GM12801 (cell line): ENCODE results near the gene CDK15.

Source experiments
- CTCF ChIP-seq: IDR thresholded peaks from one replicate; pipeline ENCODE4 v1.5.1; 2011; ENCODE audit warnings: control low read depth; ENCODE audit not compliant: insufficient read length; ENCODE audit errors: extremely low read depth

The CDK15 gene

GRCh38 chr2:201929281-201930026, 123.1 kb downstream of the CDK15 start:
- TF ChIP-seq CTCF: no peak

GRCh38 chr2:201930043-201930442, 123.7 kb downstream of the CDK15 start:
- no peak for TF ChIP-seq CTCF

GRCh38 chr2:201930831-201931230, 124.5 kb downstream of the CDK15 start:
- TF ChIP-seq CTCF: no peak

GRCh38 chr2:201931475-201931874, 125.1 kb downstream of the CDK15 start:
- no peak for TF ChIP-seq CTCF

- TF ChIP-seq CTCF: no peak
Observed at GRCh38 chr2:201931951-201932350, 125.6 kb downstream of the CDK15 start.

- no peak for TF ChIP-seq CTCF
Observed at GRCh38 chr2:201932511-201932910, 126.2 kb downstream of the CDK15 start.

- TF ChIP-seq CTCF: no peak
Observed at GRCh38 chr2:201933792-201934237, 127.5 kb downstream of the CDK15 start.
